Jurkat, Clone E6-1 (cell line): Measurements from ENCODE around the gene HOXA7.

Experiments used
- DNase-seq: peaks from one replicate; pipeline ENCODE4 v3.0.0-alpha.2; 2011; ENCODE audit warnings: low read depth, low spot score
- H3K4me3 ChIP-seq: 2 replicates; pipeline ENCODE4 v1.5.1; 2011; ENCODE audit warnings: mild to moderate bottlenecking, low read length, control low read depth, moderate library complexity

HOXA7 gene

GRCh38 chr7:27184337-27185012 is 28.0 kb upstream of the HOXA7 start:
- DNase-seq, result no peak
- H3K4me3 ChIP-seq, result peak overlapping the region; percentile 22

- H3K4me3 ChIP-seq, result peak overlapping the region; percentile 20
- no peak for DNase-seq
Measured at GRCh38 chr7:27183682-27184336, 27.3 kb upstream of the HOXA7 start.

- no peak overlapping the region for H3K4me3 ChIP-seq
- DNase-seq, result no peak
Measured at GRCh38 chr7:27182861-27183681, 26.6 kb upstream of the HOXA7 start.

GRCh38 chr7:27182285-27182841 is 25.9 kb upstream of the HOXA7 start:
- H3K4me3 ChIP-seq, result no peak overlapping the region
- no peak for DNase-seq

- no peak overlapping the region for H3K4me3 ChIP-seq
- DNase-seq, result no peak
Measured at GRCh38 chr7:27181795-27182275, 25.4 kb upstream of the HOXA7 start.

- no peak overlapping the region for H3K4me3 ChIP-seq
- no peak for DNase-seq
Measured at GRCh38 chr7:27180431-27181420, 24.3 kb upstream of the HOXA7 start.

GRCh38 chr7:27179503-27180430 is 23.3 kb upstream of the HOXA7 start:
- no peak overlapping the region for H3K4me3 ChIP-seq

GRCh38 chr7:27179030-27179429 is 22.6 kb upstream of the HOXA7 start:
- H3K4me3 ChIP-seq, result no peak overlapping the region
- no peak for DNase-seq

More at GRCh38 chr7:27179503-27180430, 23.3 kb upstream of the HOXA7 start:
- DNase-seq, result peak; percentile 31

GRCh38 chr7:27178366-27178765 is 21.9 kb upstream of the HOXA7 start:
- H3K4me3 ChIP-seq, result no peak overlapping the region
- DNase-seq, result no peak

- DNase-seq, result no peak
- H3K4me3 ChIP-seq, result no peak overlapping the region
Measured at GRCh38 chr7:27177795-27178320, 21.4 kb upstream of the HOXA7 start.

GRCh38 chr7:27176962-27177794 is 20.7 kb upstream of the HOXA7 start:
- H3K4me3 ChIP-seq, result no peak overlapping the region
- DNase-seq, result no peak

GRCh38 chr7:27176524-27176845 is 20.0 kb upstream of the HOXA7 start:
- DNase-seq, result no peak
- no peak overlapping the region for H3K4me3 ChIP-seq

- no peak for DNase-seq
- no peak overlapping the region for H3K4me3 ChIP-seq
Measured at GRCh38 chr7:27175626-27176523, 19.4 kb upstream of the HOXA7 start.

- H3K4me3 ChIP-seq, result no peak overlapping the region
- no peak for DNase-seq
Measured at GRCh38 chr7:27174874-27175625, 18.6 kb upstream of the HOXA7 start.
